ENCODE data around the gene PON2.

PON2 gene

DNA sequence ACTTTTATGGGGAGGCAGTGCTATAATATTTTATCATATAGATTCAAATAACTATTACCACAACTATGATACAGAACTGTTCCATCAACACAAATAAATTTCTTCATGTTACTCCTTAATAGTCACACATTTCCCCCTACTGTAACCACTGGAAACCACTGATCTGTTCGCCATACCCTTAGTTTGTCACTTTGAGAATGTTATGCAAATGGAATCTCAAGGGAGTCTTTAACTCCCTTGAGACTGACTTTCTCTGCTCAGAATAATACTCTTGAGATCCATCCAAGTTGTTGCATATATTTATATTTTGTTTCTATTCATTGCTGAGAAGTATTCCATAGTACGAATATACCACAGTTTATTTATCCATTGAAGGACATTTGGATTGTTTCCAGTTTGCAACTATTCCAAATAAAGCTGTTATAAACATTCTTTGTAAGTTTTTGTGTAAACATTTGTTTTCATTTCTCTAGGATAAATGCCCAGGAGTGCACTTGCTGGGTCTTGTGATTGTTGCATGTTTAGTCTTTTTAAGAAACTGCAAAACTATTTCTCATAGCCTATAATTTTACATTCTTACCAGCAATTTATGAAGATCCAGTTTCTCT lies 19.7 kb upstream of the PON2 start:
- H3K4me3 ChIP-seq (ENCODE audit: low read depth in 1 of 2, low read length in 2 of 2): no peak overlapping the region
- no peaks in the 10 kb centered on the region for H3K36me3 ChIP-seq (ENCODE audit: insufficient read depth, low read length)
- H3K79me2 ChIP-seq (ENCODE audit: insufficient read depth, low read length): no peaks in the 10 kb centered on the region
- H4K20me1 ChIP-seq (ENCODE audit: insufficient read depth, low read length): no peaks in the 10 kb centered on the region
- no peak for ATAC-seq (ENCODE audit: insufficient read depth, low read depth)
- H3K4me2 ChIP-seq (ENCODE audit: insufficient read depth, low read length): no peak overlapping the region
- TF ChIP-seq EZH2 (IDR thresholded peaks at IDR 0.05; ENCODE audit: borderline replicate concordance, low read depth, low read length, severe bottlenecking): no peak
- TF ChIP-seq, protein P1, sequence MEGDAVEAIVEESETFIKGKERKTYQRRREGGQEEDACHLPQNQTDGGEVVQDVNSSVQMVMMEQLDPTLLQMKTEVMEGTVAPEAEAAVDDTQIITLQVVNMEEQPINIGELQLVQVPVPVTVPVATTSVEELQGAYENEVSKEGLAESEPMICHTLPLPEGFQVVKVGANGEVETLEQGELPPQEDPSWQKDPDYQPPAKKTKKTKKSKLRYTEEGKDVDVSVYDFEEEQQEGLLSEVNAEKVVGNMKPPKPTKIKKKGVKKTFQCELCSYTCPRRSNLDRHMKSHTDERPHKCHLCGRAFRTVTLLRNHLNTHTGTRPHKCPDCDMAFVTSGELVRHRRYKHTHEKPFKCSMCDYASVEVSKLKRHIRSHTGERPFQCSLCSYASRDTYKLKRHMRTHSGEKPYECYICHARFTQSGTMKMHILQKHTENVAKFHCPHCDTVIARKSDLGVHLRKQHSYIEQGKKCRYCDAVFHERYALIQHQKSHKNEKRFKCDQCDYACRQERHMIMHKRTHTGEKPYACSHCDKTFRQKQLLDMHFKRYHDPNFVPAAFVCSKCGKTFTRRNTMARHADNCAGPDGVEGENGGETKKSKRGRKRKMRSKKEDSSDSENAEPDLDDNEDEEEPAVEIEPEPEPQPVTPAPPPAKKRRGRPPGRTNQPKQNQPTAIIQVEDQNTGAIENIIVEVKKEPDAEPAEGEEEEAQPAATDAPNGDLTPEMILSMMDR (IDR thresholded peaks at IDR 0.05; ENCODE audit: borderline replicate concordance, extremely low read depth, low read length, poor library complexity, severe bottlenecking): no peak
- no peak overlapping the region for H3K9ac ChIP-seq (ENCODE audit: low read depth, low read length)
- H3K27ac ChIP-seq (ENCODE audit: low read length): no peak overlapping the region
- no peak overlapping the region for H2AFZ ChIP-seq (ENCODE audit: low read depth, low read length)
- no peak for DNase-seq
- H3K9me3 ChIP-seq (ENCODE audit: insufficient read depth, low read length, severe bottlenecking): peaks cover 10% of the 10 kb centered on the region
- H3K4me1 ChIP-seq (ENCODE audit: insufficient read depth, low read length): no peaks in the 10 kb centered on the region
- H3K27me3 ChIP-seq (ENCODE audit: insufficient read depth, low read length, poor library complexity): no peaks in the 10 kb centered on the region

DNA sequence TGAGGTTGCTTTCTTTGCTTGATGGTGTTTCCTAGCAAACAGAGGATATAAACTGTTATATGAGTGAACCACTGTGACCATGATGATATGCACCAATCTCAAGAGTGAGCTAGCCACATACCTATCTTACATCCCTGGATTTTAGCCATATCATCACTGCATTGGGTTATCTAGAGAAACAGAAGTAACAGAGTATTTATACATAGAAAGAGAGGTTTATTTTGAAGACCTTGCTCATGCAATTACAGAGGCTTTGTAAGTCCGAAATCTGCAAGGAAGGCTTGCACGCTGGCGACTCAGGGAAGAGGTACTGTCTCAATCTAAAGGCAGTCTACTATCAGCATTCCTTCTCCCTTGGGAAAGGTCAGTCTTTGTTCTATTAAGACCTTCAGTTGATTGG lies 11.8 kb upstream of the PON2 start:
- H3K9ac ChIP-seq (ENCODE audit: low read depth, low read length): no peak overlapping the region
- H3K36me3 ChIP-seq (ENCODE audit: insufficient read depth, low read length): no peaks in the 10 kb centered on the region
- no peaks in the 10 kb centered on the region for H3K27me3 ChIP-seq (ENCODE audit: insufficient read depth, low read length, poor library complexity)
- no peak overlapping the region for H2AFZ ChIP-seq (ENCODE audit: low read depth, low read length)
- H3K4me3 ChIP-seq (ENCODE audit: low read depth in 1 of 2, low read length in 2 of 2): no peak overlapping the region
- no peak for ATAC-seq (ENCODE audit: insufficient read depth, low read depth)
- TF ChIP-seq, protein P1 (IDR thresholded peaks at IDR 0.05; ENCODE audit: borderline replicate concordance, extremely low read depth, low read length, poor library complexity, severe bottlenecking): no peak
- TF ChIP-seq EZH2 (IDR thresholded peaks at IDR 0.05; ENCODE audit: borderline replicate concordance, low read depth, low read length, severe bottlenecking): no peak
- no peak overlapping the region for H3K27ac ChIP-seq (ENCODE audit: low read length)
- no peaks in the 10 kb centered on the region for H3K9me3 ChIP-seq (ENCODE audit: insufficient read depth, low read length, severe bottlenecking)
- no peaks in the 10 kb centered on the region for H4K20me1 ChIP-seq (ENCODE audit: insufficient read depth, low read length)
- no peaks in the 10 kb centered on the region for H3K4me1 ChIP-seq (ENCODE audit: insufficient read depth, low read length)
- no peaks in the 10 kb centered on the region for H3K79me2 ChIP-seq (ENCODE audit: insufficient read depth, low read length)
- no peak for DNase-seq
- no peak overlapping the region for H3K4me2 ChIP-seq (ENCODE audit: insufficient read depth, low read length)

DNA sequence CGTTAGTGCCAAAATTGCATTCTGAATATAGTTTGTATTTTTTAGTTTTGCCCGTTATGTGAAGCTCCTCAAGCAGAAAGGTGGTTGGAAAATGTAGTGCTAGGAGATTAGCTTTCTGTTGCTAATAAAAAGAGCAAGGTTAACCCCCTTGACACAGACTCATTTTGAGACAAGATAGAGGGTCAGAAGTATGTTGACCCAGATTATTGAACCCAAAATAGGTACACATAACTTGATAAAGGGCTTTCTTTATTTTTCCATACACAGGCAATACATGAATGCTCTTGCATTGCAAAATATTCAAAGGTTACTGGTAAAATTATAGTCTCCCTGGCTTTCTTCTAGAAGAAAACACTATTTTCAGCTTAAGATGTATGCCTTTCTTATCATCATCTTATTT lies 10.0 kb upstream of the PON2 start:
- Histone ChIP-seq H3K36me3 (ENCODE audit: insufficient read depth, low read length) (no peaks in the 10 kb centered on the region), H3K27me3 (ENCODE audit: insufficient read depth, low read length, poor library complexity) (no peaks in the 10 kb centered on the region), H4K20me1 (ENCODE audit: insufficient read depth, low read length) (no peaks in the 10 kb centered on the region), H2AFZ (ENCODE audit: low read depth, low read length) (no peak overlapping the region), H3K27ac (ENCODE audit: low read length) (no peak overlapping the region), H3K9me3 (ENCODE audit: insufficient read depth, low read length, severe bottlenecking) (no peaks in the 10 kb centered on the region), H3K4me3 (ENCODE audit: low read depth in 1 of 2, low read length in 2 of 2) (no peak overlapping the region), H3K9ac (ENCODE audit: low read depth, low read length) (no peak overlapping the region), H3K4me2 (ENCODE audit: insufficient read depth, low read length) (no peak overlapping the region), H3K79me2 (ENCODE audit: insufficient read depth, low read length) (no peaks in the 10 kb centered on the region), H3K4me1 (ENCODE audit: insufficient read depth, low read length) (no peaks in the 10 kb centered on the region)
- TF ChIP-seq, protein P1 (IDR thresholded peaks at IDR 0.05; ENCODE audit: borderline replicate concordance, extremely low read depth, low read length, poor library complexity, severe bottlenecking): no peak
- TF ChIP-seq EZH2 (IDR thresholded peaks at IDR 0.05; ENCODE audit: borderline replicate concordance, low read depth, low read length, severe bottlenecking): no peak
- DNase-seq (no peak), ATAC-seq (ENCODE audit: insufficient read depth, low read depth) (no peak)
